DLD1 (cell line): ENCODE data around the gene OLFML2A.
"Not testable (repeated sequence)": the region's sequence is repeated elsewhere in the genome, so short reads cannot be mapped to it uniquely, and the experiment has no call there.

Experiments used
- in situ Hi-C: cut with HindIII; loops from 2 replicates; pipeline ENCODE4 v1.10.0; 2017; ENCODE audit warnings: low sequenced_read_pairs

The OLFML2A gene

DNA sequence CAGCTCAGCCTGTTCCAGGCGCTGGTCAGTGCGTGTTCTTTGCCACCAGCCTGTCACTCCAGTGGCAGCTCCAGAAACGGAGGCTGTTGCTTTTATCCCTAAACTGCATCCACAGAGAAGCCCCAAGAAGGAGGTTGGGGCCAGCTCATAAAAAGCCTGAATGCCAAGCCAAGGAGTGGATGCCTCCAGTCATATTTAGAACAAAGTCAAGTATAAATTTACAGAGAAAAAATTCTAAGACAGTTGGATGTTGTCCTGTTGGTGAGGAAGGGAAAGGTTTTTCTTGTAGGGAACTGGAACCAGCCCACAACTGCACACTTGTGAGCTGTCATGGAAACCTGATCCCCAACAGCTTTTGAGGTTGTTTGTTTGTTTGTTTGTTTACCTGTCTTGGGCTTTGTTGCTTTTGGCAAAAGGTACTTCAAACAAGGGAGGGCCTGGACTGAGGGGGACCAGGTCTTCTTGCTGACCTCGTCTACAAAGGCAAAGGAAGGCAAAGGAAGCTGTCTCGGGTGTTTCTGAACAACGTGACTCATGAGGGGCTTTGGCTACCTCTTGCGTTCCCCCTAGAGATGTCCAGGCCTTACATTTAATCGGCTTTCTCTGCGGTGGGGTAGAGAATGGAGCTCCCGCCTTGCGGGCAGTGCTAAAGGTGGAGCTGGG lies 36.7 kb downstream of the OLFML2A start:
- in situ Hi-C loops: no loop called here

DNA sequence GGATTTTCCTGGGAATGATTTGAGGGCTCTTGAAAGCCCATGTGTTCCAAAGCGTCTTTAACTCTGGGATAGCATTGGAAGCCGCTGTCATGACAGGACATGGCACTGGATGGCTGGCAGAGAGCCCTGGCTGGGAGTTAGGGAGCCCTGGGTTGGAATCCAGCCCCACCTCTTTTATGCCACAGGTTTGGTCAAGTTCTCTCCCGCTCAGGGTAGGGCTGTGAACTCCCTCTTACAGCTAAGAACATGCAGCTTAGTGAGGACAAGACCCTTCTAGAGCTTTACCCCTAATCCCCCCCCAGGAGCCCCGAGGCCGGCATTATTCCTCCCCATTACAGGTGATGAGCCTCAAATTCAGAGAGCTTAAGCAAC lies 37.2 kb downstream of the OLFML2A start:
- in situ Hi-C loops: no loop called here

DNA sequence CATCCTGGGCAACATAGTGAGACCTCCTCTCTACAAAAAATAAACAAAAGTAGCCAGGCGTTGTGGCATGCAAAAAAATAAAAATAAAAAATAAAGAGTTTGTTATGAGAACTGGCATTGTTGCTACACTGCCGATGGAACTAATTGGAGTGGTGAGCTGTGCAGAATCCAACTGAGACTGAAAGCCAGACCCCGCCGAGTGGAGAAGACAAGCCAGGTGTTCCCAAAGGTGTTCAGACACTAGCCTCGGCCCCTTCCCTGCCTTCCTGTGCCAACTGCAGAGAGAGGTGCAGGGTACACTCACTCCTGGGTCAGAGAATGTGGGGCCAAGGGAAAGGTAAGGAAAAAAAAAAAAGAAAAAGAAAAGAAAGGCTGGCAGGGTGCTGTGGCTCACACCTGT lies 38.7 kb downstream of the OLFML2A start:
- in situ Hi-C loops: no loop called here

DNA sequence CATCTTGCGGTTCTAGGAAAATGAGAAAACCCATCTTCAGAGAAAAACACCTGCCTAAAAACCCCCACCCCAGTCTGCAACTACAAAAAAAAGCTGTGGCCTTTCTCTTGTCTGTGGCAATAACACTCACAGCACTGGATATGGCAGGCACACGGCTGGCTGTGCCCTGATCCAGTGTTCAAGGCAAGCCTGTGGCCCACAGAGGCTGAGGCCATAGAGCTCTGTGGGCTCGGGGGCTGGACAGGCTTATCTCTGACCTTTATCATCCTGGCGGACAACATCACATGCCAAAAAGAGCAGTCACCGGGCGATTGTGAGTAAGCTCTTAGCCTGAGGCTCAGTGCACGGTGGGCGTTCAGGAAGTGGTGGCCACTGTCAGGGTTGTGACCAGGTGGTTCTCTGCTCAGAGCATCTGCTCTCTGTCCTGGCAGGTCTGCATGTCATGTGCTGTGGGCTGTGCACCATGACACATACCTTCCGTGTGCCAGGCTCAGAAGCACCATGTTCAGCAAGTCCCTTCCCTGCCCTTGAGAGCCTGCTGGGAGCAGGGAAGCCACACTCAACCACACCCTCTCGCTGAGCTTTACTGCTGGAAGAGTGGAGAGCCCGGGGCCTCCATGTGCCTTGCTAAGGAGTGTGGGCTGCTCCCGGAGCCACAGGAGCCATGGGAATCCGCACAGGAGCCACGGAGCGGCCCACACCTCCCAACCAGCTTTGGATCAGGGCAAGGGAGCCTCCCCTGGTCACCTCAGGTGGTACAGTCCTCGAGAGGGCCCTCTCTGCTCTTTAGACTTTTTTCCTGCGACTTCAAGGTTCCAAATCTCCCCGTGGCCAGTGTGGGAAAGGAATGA lies 41.7 kb downstream of the OLFML2A start:
- in situ Hi-C loops: no loop called here

GRCh38 chr9:124820698-124821623 lies 44.0 kb downstream of the OLFML2A start:
- in situ Hi-C loops: no loop called here

- in situ Hi-C loops: no loop called here
Observed at GRCh38 chr9:124828489-124829333, 51.8 kb downstream of the OLFML2A start.

DNA sequence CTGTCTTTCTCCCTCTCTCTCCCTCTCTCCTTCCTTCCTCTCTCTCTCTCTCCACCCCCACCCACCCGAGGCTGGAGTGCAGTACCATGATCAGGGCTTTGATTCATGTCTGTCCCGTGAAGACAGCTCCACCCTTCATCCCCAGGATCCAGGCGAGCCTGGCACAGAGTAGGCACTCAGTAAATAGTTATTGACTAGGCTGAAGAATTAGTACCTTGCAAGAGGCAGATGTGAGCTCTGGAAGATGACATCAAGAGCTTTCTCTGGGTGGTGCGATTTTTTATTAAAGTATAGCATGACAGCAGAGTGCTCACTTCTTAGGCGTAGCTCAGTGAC lies 52.4 kb downstream of the OLFML2A start:
- in situ Hi-C loops: no loop called here

GRCh38 chr9:124830593-124830992 lies 53.7 kb downstream of the OLFML2A start:
- in situ Hi-C loops: no loop called here

DNA sequence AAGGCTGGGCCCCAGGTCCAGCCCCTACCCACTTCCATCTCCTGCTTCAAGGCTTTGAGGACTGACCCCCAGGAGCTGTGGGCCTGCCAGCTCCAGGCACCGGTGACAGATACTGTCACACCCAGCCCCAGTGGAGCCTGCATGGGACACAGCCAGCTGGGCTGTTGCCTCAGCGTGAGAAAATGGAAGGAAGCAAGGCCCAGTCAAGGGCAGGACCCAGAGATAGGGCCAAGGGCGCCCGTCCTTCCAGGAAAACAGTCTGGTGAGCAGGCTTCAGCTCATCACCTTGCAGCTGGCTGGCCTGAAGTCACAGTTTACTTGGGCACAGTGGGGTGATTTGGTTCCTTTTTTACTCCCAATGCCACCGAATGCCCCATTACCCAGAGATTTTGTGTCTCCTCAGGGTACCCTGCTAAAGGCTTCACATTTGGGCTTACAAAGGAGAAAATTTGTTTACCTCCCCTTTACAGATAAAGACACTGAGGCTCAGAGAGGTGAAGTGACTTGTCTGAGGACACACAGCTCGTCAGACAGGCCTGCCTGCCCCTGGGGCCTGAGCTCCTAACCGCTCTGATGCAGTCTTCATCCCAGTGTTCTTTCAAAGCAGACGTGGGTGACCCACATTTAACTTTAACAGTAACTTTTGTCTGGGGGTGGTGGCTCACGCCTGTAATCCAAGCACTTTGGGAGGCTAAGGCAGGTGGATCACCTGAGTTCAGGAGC lies 54.9 kb downstream of the OLFML2A start:
- in situ Hi-C loops: no loop called here

DNA sequence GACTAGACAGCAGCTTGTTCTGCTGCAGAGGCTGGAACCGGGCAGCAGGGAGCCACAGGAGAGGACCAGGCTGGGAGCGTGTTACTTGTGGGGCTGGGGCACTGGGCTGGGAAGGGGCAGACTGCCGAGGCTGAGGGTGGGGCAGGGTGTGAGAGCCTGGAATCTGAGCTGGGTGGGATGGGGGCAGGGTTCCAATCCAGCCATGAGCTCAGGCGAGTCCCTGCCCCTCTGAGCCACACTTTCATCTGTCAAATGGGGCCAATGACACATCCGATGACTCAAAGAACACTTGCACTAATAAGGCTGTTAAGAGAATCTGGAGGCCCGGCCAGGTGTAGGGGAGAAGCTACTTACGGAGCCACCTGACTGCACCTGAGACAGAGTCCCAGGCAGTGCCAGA lies 57.7 kb downstream of the OLFML2A start:
- in situ Hi-C loops: no loop called here

DNA sequence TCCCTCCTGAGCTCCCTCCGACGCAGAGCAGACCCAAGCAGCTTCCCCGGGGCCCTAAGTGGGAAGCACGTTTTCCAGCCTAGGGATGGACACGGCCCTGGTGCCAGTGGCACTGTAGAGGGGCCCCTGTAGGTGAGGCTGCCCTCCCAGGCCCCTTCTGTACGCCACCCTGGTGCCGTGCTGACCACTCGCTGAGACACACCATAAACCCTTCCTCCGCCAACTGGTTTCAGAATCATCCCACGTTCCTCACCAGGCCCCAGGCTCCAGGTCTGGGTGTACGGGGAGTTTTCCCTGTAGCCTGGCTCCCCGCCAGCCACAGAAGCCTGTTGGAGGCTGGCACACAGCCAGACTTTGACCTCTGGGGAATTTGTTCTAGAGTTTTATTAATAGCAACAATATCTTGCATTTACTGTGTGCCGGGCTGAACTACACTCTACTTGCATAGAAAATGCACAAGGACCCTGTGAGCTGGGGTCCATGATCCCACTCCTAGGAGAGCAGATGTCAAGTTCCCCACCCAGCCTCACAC lies 58.2 kb downstream of the OLFML2A start:
- in situ Hi-C loops: no loop called here

DNA sequence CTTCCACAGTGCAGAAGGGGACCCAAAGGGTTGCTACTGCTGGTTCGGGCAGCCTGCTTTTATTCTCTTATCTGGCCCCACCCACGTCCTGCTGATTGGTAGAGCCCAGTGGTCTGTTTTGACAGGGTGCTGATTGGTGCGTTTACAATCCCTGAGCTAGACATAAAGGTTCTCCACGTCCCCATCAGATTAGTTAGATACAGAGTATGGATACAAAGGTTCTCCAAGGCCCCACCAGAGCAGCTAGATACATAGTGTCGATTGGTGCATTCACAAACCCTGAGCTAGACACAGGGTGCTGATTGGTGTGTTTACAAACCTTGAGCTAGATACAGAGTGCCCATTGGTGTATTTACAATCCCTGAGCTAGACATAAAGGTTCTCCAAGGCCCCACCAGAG lies 61.2 kb downstream of the OLFML2A start:
- in situ Hi-C loops: not testable (repeated sequence)

DNA sequence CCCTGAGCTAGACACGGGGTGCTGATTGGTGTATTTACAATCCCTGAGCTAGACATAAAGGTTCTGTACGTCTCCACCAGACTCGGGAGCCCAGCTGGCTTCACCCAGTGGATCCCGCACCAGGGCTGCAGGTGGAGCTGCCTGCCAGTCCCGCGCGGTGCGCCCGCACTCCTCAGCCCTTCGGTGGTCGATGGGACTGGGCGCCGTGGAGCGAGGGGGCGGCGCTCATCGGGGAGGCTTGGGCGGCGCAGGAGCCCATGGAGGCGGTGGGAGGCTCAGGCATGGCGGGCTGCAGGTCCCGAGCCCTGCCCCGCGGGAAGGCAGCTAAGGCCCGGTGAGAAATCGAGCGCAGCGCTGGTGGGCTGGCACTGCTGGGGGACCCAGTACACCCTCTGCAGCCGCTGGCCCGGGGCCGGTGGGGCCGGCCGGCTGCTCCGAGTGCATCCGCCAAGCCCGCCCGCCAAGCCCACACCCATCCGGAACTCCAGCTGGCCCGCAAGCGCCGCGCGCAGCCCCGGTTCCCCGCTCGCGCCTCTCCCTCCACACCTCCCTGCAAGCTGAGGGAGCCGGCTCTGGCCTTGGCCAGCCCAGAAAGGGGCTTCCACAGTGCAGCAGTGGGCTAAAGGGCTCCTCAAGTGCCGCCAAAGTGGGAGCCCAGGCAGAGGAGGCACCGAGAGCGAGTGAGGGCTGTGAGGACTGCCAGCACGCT lies 61.8 kb downstream of the OLFML2A start:
- in situ Hi-C loops: not testable (repeated sequence)

DNA sequence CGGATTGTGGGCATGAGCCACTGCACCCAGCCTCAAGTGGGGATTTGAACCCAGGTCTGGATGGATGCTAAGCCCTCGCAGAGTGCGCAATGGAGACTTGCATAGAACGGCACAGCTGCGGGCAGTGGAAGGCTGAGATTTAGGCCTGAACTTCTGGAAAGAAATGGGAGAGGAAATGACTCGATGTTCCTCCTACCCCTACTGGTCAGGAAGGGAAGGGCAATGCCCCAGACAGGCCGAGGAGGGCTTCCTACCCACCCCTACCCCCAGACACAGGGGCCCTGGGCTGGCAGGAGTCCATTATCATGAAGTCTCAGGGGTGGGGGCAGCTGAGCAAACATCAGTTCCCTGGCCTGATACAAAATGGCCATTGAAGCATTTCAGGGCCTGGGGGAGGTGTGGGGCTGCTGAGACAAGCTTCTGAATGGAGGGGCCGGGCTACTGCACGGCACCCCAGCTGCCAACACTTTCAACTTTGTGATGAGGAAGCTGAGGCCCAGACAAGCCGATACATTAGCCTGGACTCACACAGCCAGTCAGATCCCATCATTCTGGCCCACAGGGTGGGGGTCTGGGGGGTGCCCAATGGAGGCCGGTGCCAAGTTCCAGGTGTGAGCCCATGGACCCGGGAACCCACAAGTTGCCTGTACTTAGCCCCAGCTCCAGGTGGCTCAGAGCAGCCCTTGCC lies 62.8 kb downstream of the OLFML2A start:
- in situ Hi-C loops: no loop called here

DNA sequence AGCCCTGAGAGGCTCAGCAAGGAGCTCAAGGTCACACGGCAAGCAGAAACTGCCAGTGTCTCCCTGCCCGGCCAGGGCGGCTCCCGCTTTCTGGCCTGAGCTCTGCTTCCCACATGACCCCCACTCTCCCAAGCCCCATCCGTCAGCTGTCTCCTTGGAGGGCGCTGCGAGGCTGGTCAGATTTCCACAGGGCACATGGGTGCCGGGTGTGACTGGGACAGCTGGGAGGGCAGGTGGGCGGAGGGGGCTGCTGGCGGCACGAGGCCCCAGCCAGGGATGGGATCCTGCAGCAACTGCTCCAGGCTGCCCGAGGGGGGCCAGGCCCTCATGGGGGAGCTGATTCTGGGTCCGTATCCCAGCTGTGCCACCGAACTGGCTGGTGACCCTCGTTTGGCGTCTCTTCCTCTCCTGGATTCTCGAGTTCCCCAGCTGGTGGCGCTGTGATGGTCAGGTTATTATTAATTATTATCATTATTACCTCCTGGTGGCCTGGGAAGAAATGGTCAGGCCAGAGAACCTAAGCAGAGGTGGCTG lies 63.4 kb downstream of the OLFML2A start:
- in situ Hi-C loops: no loop called here

- in situ Hi-C loops: no loop called here
Observed at GRCh38 chr9:124841075-124841821, 64.3 kb downstream of the OLFML2A start.

- in situ Hi-C loops: no loop called here
Observed at GRCh38 chr9:124843456-124844034, 66.6 kb downstream of the OLFML2A start.
